MG63 (cell line): ENCODE results near the gene BLACAT1. TPM values are rescaled to one million over a fixed set of nuclear protein-coding genes. Genes with fewer than 3 reads are reported as not detected.
"Not testable (repeated sequence)": the region's sequence is repeated elsewhere in the genome, so short reads cannot be mapped to it uniquely, and the experiment has no call there.

ENCODE experiments used
- DNase-seq: peaks from one replicate; pipeline ENCODE4 v3.0.0-alpha.2; 2020
- H3K27me3 ChIP-seq: fragments of 250-450 bp; sonication (Bioruptor Pico); 2 replicates; pipeline ENCODE4 v1.5.1; 2020; ENCODE audit warnings: mild to moderate bottlenecking, moderate library complexity
- H3K36me3 ChIP-seq: fragments of 250-450 bp; sonication (Bioruptor Pico); 2 replicates; pipeline ENCODE4 v1.5.1; 2020; ENCODE audit warnings: mild to moderate bottlenecking, moderate library complexity
- H3K4me3 ChIP-seq: fragments of 250-450 bp; sonication (Bioruptor Pico); 2 replicates; pipeline ENCODE4 v1.5.1; 2020; ENCODE audit warnings: mild to moderate bottlenecking, moderate library complexity
- H3K9me3 ChIP-seq: fragments of 250-450 bp; sonication (Bioruptor Pico); 2 replicates; pipeline ENCODE4 v1.5.1; 2020; ENCODE audit warnings: mild to moderate bottlenecking, moderate library complexity
- total RNA-seq: library from RNA; depleted of rRNA; stranded (reverse); fragments of >200 nt; shearing (Covaris generic); gene quantifications from 2 replicates; pipeline ENCODE4 v1.2.3, GENCODE V29; 2014; ENCODE audit warnings: low replicate concordance; rRNA removed

Gene BLACAT1
- total RNA-seq, 1 experiment from 2014 or later: not detected

DNA sequence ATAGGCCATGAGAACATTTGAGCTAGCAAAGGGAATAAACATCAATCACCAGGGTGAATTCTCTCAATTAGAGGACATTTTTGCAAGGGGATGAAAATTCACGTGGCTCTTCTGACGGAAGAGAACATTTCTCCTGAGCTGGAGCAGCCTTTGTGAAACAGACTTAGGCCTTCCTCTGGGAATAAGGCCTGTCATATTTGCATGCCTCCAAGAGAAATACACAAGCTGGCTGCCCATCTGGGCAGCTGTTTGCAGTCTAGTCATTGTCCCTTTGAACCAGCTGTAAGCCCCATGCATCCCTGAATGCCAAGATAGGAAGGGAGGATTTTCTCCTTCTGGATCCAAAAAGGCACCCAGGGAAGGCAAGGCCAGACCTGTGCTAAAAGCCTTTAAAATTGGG is 39.5 kb downstream of the BLACAT1 start:
- H3K9me3 ChIP-seq: no peaks in the 10 kb centered on the region
- peaks cover 17% of the 10 kb centered on the region for H3K27me3 ChIP-seq
- H3K4me3 ChIP-seq: no peak overlapping the region
- DNase-seq: no peak
- H3K36me3 ChIP-seq: no peaks in the 10 kb centered on the region

DNA sequence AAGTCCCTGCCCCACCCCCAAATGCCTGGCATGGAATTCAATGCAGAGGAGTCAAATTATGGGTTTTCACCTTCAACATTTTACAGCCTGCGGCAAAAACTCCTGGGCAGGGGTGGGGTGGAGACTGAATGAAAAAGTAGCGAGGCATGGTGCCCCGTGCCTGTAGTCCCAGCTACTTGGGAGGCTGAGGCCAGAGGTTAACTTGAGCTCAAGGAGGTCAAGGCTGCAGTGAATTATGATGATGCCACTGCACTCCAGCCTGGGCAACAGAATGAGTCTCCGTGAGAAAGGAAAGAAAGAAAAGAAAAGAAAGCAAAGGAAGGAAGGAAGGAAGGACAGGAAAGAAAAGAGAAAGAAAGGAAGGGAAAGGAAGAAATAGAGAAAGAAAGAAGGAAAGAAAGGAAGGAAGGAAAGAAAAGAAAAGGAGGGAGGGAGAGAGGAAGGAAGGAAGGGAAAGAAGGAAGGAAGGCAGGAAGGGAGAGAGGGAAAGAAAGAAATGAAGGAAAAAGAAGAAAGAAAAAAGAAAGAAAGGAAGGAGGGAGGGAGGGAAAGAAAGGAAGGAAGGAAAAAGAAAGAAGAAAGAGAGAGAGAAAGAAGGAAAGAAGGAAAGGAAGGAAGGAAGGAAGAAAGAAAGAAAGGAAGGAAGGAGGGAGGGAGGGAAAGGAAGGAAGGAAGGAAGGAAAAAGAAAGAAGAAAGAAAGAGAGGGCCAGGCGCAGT is 45.1 kb downstream of the BLACAT1 start:
- Histone ChIP-seq H3K27me3 (peaks cover 18% of the 10 kb centered on the region), H3K4me3 (no peak overlapping the region), H3K9me3 (no peaks in the 10 kb centered on the region), H3K36me3 (no peaks in the 10 kb centered on the region)
- DNase-seq: peak; percentile 9

DNA sequence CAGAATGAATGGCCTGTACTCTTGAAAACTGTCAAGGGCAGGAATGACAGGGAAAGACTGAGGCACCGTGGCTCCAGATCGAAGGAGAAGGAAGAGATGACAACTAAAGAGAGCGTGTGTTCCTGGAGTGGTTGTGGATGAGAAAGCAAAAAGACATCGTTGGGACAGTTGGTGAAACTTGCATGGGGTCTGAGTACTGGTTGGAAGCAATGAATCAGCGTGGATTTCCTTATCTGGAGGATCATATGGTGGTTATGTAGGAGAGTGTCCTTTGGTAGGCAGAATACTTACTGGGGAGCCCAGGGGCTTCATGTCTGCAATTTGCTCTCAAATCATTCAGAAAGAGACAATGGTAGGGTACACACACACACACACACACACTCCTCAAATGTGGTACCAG is 47.9 kb downstream of the BLACAT1 start:
- Histone ChIP-seq H3K27me3 (peaks cover 18% of the 10 kb centered on the region), H3K4me3 (no peak overlapping the region), H3K9me3 (no peaks in the 10 kb centered on the region), H3K36me3 (no peaks in the 10 kb centered on the region)
- DNase-seq: no peak

DNA sequence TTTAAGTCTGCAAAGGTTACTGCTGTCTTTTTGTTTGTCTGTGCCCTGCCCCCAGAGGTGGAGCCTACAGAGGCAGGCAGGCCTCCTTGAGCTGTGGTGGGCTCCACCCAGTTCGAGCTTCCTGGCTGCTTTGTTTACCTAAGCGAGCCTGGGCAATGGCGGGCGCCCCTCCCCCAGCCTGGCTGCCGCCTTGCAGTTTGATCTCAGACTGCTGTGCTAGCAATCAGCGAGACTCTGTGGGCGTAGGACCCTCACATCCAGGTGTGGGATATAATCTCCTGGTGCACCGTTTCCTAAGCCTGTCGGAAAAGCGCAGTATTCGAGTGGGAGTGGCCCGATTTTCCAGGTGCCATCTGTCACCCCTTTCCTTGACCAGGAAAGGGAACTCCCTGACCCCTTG is 49.6 kb downstream of the BLACAT1 start:
- DNase-seq, H3K4me3 ChIP-seq, H3K36me3 ChIP-seq, H3K9me3 ChIP-seq: not testable (repeated sequence)
- H3K27me3 ChIP-seq: peaks cover 14% of the 10 kb centered on the region

Other genes with a start within 250 kb of the BLACAT1 start
- 7.7 and 8.0 TPM in 2 replicates for gene DSTYK, start 244.3 kb downstream of the BLACAT1 start, total RNA-seq
- 2.4 and 3.7 TPM in 2 replicates for gene TMCC2, start 228.1 kb downstream of the BLACAT1 start, total RNA-seq
- 0.27 and 2.4 TPM in 2 replicates for gene NUAK2, start 134.3 kb downstream of the BLACAT1 start, total RNA-seq
- not detected in 2 replicates for gene KLHDC8A, start 99.1 kb downstream of the BLACAT1 start, total RNA-seq
- gene LEMD1, start 34.0 kb downstream of the BLACAT1 start, total RNA-seq: not detected in 2 replicates
- gene CDK18, start 48.6 kb upstream of the BLACAT1 start, total RNA-seq: 0.89 and 3.0 TPM in 2 replicates
- 16.5 and 20.9 TPM in 2 replicates for gene ELK4, start 176.0 kb upstream of the BLACAT1 start, total RNA-seq
- 1.7 and 3.2 TPM in 2 replicates for gene SLC45A3, start 224.5 kb upstream of the BLACAT1 start, total RNA-seq